ENCODE measurements around the gene MYL6. TPM values are rescaled to one million over a fixed set of nuclear protein-coding genes. Genes with fewer than 3 reads are reported as not detected.
A peak's percentile ranks its signal among the peaks of the same experiment; 100 is the strongest.

MYL6 gene
- total RNA-seq, 1 experiment from 2014 or later, result 932 TPM

DNA sequence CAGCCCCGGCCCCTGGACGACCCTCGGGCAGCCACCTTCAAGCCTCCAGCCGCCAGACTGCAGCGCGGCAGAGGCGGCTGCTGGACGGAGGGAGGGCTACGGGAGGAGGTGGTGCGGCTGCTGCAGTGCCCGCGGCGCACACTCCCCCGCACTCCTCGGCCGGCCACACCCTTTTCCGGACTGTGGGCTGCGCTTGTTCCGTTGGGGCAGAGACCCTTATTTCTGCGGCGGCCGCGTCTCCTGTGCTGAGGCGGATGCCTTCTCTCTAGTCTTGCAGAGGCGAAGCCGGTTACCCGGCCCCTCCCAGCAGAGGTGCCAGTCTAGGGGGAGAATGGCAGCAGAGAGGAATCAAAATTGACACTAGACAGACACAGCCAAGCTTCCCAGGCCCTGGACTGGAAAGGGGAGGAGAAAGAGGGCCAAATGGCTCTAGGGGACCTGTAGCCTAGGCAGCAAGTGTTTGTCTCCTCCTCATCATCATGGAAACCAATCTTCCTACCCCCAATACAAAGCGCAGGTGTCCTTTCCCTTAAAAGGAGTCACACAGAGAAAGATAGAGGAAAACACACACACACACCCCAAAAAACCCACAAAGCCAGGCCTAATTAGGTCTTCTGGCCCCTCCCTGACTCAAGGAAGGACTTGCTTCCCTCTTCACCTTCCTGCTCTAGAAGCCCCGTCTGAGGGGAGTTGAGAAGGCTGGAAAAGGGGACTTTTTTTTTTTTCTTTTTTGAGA, 28.8 kb upstream of the MYL6 start:
- ATAC-seq (peak; percentile 5), DNase-seq (ENCODE audit: low spot score) (peak; percentile 73)
- no peaks in the 10 kb centered on the region for H3K9me3 Mint-ChIP-seq
- ChIA-PET CTCF (interaction anchor here (1.0 to 4.2 kb wide), 7 partner anchors 10 to 507 kb away, joined by 3 to 61 read pairs (median 9); partner anchors contain the start of genes COQ10A, MYL6B, SMARCC2 and ZC3H10), POLR2A (interaction anchor here (0.8 to 5.3 kb wide), 5 partner anchors 11 to 93 kb away, joined by 3 to 104 read pairs (median 29); partner anchors contain the start of genes ERBB3, MYL6, RNF41 and RPL41)
- no peaks in the 10 kb centered on the region; the same call in 1 of the 2 replicates for H3K27me3 Mint-ChIP-seq (ENCODE audit: low read depth)
- peaks cover 43% of the 10 kb centered on the region for H3K36me3 Mint-ChIP-seq
- TF ChIP-seq NFYB (CRISPR knock-in tag; conservative IDR thresholded peaks at IDR 0.05; ENCODE audit: low read depth) (no peak), ELF4 (CRISPR knock-in tag; IDR thresholded peaks at IDR 0.05; ENCODE audit: low read depth) (no peak), ETV6 (CRISPR knock-in tag; IDR thresholded peaks at IDR 0.05) (0 out of 2 replicates have a peak, but pooled peaks have one; percentile 0), KAT7 (CRISPR knock-in tag; IDR thresholded peaks at IDR 0.05; ENCODE audit: borderline replicate concordance) (no peak)
- TF ChIP-seq, protein P1, sequence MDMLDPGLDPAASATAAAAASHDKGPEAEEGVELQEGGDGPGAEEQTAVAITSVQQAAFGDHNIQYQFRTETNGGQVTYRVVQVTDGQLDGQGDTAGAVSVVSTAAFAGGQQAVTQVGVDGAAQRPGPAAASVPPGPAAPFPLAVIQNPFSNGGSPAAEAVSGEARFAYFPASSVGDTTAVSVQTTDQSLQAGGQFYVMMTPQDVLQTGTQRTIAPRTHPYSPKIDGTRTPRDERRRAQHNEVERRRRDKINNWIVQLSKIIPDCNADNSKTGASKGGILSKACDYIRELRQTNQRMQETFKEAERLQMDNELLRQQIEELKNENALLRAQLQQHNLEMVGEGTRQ (CRISPR knock-in tag; IDR thresholded peaks at IDR 0.05), result 0 out of 2 replicates have a peak, but pooled peaks have one; percentile 15
- peak overlapping the region; percentile 98 for H3K4me3 Mint-ChIP-seq
- peaks cover 30% of the 10 kb centered on the region for H3K4me1 Mint-ChIP-seq
- H3K27ac Mint-ChIP-seq, result peak overlapping the region; percentile 99; the same call in 1 of the 2 replicates

DNA sequence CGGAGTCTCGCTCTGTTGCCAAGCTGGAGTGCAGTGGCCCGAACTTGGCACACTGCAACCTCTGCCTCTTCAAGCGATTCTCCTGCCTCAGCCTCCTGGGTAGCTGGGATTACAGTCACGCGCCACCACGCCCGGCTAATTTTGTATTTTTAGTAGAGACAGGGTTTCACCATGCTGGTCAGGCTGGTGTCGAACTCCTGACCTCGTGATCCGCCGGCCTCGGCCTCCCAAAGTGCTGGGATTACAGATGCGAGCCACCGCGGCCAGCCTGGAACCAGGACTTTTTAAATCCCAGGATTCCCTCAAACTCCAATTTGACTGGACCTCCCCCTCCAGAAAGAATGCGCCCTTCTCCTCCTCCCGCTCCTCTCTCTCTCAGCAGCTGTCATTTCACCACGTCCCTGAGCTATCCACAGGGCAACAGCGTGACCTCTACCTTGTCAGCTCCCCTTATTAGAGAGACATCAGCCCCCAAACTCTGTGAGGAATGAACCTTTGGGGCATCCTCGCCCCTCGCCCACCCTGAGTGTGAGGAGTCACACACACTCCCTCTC, 28.1 kb upstream of the MYL6 start:
- H3K4me3 Mint-ChIP-seq, result peak overlapping the region; percentile 98
- H3K27ac Mint-ChIP-seq, result no peak overlapping the region
- H3K36me3 Mint-ChIP-seq, result peaks cover 44% of the 10 kb centered on the region
- H3K4me1 Mint-ChIP-seq, result peaks cover 30% of the 10 kb centered on the region
- no peaks in the 10 kb centered on the region for H3K9me3 Mint-ChIP-seq
- TF ChIP-seq, protein P2, sequence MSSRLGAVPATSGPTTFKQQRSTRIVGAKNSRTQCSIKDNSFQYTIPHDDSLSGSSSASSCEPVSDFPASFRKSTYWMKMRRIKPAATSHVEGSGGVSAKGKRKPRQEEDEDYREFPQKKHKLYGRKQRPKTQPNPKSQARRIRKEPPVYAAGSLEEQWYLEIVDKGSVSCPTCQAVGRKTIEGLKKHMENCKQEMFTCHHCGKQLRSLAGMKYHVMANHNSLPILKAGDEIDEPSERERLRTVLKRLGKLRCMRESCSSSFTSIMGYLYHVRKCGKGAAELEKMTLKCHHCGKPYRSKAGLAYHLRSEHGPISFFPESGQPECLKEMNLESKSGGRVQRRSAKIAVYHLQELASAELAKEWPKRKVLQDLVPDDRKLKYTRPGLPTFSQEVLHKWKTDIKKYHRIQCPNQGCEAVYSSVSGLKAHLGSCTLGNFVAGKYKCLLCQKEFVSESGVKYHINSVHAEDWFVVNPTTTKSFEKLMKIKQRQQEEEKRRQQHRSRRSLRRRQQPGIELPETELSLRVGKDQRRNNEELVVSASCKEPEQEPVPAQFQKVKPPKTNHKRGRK (CRISPR knock-in tag; IDR thresholded peaks at IDR 0.05; ENCODE audit: borderline replicate concordance), result no peak
- TF ChIP-seq, protein P3, sequence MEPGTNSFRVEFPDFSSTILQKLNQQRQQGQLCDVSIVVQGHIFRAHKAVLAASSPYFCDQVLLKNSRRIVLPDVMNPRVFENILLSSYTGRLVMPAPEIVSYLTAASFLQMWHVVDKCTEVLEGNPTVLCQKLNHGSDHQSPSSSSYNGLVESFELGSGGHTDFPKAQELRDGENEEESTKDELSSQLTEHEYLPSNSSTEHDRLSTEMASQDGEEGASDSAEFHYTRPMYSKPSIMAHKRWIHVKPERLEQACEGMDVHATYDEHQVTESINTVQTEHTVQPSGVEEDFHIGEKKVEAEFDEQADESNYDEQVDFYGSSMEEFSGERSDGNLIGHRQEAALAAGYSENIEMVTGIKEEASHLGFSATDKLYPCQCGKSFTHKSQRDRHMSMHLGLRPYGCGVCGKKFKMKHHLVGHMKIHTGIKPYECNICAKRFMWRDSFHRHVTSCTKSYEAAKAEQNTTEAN (CRISPR knock-in tag; IDR thresholded peaks at IDR 0.05), result no peak
- TF ChIP-seq, protein P4, sequence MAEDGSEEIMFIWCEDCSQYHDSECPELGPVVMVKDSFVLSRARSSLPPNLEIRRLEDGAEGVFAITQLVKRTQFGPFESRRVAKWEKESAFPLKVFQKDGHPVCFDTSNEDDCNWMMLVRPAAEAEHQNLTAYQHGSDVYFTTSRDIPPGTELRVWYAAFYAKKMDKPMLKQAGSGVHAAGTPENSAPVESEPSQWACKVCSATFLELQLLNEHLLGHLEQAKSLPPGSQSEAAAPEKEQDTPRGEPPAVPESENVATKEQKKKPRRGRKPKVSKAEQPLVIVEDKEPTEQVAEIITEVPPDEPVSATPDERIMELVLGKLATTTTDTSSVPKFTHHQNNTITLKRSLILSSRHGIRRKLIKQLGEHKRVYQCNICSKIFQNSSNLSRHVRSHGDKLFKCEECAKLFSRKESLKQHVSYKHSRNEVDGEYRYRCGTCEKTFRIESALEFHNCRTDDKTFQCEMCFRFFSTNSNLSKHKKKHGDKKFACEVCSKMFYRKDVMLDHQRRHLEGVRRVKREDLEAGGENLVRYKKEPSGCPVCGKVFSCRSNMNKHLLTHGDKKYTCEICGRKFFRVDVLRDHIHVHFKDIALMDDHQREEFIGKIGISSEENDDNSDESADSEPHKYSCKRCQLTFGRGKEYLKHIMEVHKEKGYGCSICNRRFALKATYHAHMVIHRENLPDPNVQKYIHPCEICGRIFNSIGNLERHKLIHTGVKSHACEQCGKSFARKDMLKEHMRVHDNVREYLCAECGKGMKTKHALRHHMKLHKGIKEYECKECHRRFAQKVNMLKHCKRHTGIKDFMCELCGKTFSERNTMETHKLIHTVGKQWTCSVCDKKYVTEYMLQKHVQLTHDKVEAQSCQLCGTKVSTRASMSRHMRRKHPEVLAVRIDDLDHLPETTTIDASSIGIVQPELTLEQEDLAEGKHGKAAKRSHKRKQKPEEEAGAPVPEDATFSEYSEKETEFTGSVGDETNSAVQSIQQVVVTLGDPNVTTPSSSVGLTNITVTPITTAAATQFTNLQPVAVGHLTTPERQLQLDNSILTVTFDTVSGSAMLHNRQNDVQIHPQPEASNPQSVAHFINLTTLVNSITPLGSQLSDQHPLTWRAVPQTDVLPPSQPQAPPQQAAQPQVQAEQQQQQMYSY (CRISPR knock-in tag; IDR thresholded peaks at IDR 0.05), result no peak
- TF ChIP-seq, protein P5, sequence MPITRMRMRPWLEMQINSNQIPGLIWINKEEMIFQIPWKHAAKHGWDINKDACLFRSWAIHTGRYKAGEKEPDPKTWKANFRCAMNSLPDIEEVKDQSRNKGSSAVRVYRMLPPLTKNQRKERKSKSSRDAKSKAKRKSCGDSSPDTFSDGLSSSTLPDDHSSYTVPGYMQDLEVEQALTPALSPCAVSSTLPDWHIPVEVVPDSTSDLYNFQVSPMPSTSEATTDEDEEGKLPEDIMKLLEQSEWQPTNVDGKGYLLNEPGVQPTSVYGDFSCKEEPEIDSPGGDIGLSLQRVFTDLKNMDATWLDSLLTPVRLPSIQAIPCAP (CRISPR knock-in tag; IDR thresholded peaks at IDR 0.05), result no peak
- TF ChIP-seq TP53 (CRISPR knock-in tag; IDR thresholded peaks at IDR 0.05), result no peak
- TF ChIP-seq ZNF263 (CRISPR knock-in tag; IDR thresholded peaks at IDR 0.05; ENCODE audit: low read depth), result no peak
- TF ChIP-seq, protein P6, sequence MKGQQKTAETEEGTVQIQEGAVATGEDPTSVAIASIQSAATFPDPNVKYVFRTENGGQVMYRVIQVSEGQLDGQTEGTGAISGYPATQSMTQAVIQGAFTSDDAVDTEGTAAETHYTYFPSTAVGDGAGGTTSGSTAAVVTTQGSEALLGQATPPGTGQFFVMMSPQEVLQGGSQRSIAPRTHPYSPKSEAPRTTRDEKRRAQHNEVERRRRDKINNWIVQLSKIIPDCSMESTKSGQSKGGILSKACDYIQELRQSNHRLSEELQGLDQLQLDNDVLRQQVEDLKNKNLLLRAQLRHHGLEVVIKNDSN (CRISPR knock-in tag; IDR thresholded peaks at IDR 0.05), result no peak
- TF ChIP-seq ATF1 (CRISPR knock-in tag; IDR thresholded peaks at IDR 0.05), result no peak
- no peak for TF ChIP-seq EMX1 (CRISPR knock-in tag; IDR thresholded peaks at IDR 0.05)
- no peak for TF ChIP-seq RELA (CRISPR knock-in tag; IDR thresholded peaks at IDR 0.05; ENCODE audit: borderline replicate concordance)
- no peak for ATAC-seq
- no peaks in the 10 kb centered on the region; the same call in 1 of the 2 replicates for H3K27me3 Mint-ChIP-seq (ENCODE audit: low read depth)
- CTCF ChIA-PET, result interaction anchor here (1.0 to 4.2 kb wide), 2 partner anchors 22 to 59 kb away, joined by 4 to 22 read pairs; partner anchors contain the start of genes MYL6B and SMARCC2
- no peak for DNase-seq (ENCODE audit: low spot score)
- POLR2A ChIA-PET, result interaction anchor here (5.3 kb wide), 1 partner anchor 31 kb away, joined by 104 read pairs; the partner anchor contains the start of gene MYL6
